IPS DF 4.7 (cell line): ENCODE results near the gene DIP2B.
"Not testable (repeated sequence)": the region's sequence is repeated elsewhere in the genome, so short reads cannot be mapped to it uniquely, and the experiment has no call there.

Source experiments
- DNase-seq: peaks from one replicate; pipeline ENCODE4 v3.0.0-alpha.2; 2013; ENCODE audit warnings: low spot score; ENCODE audit errors: extremely low read depth

DIP2B gene

DNA sequence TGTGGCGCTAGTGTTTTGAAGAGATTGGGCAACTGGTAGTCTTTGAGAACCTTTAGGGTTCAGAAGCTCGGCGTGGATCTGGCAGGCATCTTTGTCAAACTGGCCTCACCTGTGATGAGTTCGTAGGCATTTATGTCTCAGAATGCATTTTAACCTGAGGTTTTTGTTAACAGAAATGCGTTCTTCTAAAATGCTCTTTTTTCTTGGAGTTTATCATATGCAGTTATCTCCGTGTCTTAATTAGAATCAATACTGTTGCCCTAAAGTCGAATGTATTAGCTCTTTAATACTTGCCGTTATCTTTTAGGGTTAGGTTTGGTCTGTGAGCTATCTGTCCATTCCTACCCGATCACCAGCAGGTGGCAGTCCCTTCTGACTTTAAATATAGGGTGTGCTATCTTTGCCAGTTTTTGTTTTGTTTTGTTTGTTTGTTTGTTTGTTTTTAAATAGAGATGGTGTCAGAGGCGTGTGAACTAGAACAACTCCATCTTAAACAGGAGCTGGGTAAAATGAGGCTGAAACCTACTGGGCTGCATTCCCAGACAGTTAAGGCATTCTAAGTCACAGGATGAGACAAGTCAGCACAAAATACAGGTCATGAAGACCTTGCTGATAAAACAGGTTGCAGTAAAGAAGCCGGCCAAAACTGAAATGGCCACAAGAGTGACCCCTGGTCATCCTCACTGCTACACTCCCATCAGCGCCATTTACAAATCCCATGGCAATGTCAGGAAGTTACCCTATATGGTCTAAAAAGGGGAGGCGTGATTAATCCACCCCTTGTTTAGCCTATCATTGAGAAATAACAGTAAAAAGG, 260.5 kb downstream of the DIP2B start:
- DNase-seq, result no peak

- DNase-seq, result no peak
Observed at GRCh38 chr12:50768391-50768790, 263.6 kb downstream of the DIP2B start.

- DNase-seq, result not testable (repeated sequence)
Observed at GRCh38 chr12:50768813-50769212, 264.0 kb downstream of the DIP2B start.

- DNase-seq, result no peak
Observed at GRCh38 chr12:50771409-50771808, 266.6 kb downstream of the DIP2B start.

DNA sequence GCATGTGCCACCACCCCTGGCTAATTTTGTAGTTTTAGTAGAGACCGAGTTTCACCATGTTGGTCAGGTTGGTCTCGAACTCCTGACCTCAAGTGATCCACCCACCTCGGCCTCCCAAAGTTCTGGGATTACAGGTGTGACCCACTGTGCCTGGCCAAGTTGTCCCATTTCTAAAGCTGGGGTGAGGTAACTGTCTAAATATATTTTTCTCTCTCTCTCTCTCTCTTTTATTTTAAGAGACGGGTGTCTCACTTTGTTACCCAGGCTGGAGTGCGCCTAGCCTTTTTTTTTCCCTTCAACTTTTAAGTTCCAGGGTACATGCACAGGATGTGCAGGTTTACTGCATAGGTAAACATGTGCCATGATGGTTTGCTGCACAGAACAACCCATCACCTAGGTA, 267.7 kb downstream of the DIP2B start:
- no peak for DNase-seq

- no peak for DNase-seq
Observed at GRCh38 chr12:50772877-50773276, 268.1 kb downstream of the DIP2B start.

- no peak for DNase-seq
Observed at GRCh38 chr12:50775251-50775650, 270.5 kb downstream of the DIP2B start.

DNA sequence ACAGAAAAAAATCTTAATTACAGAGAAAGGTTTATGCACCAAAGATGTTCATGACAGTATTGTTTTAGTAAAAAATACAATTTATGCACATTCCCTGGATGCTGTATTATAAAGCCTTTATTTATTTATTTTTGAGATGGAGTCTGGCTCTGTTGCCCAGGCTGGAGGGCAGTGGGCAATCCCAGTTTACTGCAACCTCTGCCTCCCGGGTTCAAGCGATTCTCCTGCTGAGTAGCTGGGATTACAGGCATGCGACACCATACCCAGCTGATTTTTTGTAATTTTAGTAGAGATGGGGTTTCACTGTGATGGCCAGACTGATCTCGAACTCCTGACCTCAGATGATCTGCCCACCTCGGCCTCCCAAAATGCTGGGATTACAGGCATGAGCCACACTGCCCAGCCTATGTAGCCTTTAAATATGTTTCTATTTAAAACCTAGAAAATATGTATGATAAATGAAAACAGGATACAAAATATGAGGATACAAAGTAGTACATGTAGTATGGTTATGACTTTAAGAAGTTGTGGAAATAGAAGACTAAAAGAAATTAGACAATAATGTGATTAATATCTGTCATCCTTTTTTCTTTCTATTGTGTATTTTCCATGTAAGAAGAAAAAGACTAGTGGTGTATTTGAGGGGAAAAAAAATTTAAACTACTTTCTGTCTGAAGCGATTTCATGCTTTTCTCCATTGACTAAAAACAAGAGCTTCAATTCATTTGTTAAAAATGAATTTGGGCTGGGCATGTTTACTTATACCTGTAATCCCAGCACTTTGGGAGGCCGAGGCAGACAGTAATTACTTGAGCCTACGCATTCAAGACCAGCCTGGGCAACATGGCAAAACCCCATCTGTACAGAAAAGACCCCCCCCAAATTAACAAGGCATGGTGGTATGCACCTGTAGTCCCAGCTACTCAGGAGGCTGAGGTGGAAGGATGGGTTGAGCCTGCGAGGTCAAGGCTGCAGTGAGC, 272.3 kb downstream of the DIP2B start:
- no peak for DNase-seq

DNA sequence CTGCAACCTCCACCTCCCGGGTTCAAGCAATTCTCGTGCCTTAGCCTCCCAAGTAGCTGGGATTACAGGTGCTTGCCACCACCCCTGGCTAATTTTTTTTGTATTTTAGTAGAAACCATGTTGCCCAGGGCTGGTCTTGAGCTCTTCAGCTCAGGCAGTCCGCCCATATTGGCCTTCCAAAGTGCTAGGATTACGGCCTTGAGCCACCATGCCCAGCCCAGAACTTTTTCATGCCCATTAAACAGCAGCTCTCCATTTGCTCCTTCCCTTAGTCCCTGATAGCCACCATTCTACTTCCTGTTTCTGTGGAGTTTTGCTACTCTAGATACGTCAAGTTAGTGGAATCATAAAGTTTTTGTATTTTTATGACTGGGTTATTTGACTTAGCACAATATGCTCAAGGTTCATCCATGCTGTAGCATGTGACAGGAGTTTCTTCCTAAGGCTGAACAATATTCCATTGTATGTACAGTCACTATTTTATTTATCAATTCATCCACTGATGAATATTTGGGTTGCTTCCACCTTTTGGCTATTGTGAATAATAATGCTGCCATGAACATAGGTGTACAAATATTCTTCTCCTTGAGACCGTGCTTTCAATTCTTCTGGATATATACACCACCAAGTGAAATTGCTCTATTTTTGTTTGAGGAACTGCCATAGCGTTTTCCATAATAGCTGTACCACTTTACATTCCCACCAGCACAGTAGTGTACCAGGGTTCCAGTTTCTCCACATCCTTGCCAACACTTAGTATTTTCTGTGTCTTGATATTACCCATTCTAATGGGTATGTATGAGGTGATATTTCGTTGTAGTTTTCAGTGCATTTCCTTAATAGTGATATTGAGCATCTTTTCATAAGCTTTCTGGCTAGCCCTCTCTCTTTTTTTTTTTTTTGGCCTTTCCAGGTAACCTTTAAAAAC, 274.1 kb downstream of the DIP2B start:
- no peak for DNase-seq

GRCh38 chr12:50780013-50780412, 275.2 kb downstream of the DIP2B start:
- no peak for DNase-seq

DNA sequence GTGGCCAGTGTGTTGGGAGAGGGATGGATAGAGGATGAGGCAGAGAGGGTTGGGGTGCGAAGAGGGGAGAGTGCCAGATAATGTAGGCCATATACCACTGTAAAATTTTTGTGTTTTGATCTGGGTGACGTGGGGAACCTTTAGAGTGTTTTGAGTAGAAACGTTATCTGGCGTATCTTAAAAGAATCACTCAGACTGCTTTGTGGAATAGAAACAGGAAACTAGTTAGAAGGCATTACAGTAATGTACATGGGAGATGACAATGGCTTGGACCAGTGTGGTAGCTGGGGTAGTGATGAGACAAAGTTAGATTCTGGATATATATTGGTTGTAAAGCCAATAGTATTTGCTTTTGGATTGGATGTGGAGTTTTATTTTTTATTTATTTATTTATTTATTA, 279.7 kb downstream of the DIP2B start:
- DNase-seq, result no peak

- DNase-seq, result no peak
Observed at GRCh38 chr12:50785406-50786001, 280.7 kb downstream of the DIP2B start.

GRCh38 chr12:50786498-50787231, 281.9 kb downstream of the DIP2B start:
- no peak for DNase-seq

GRCh38 chr12:50787618-50788017, 282.8 kb downstream of the DIP2B start:
- no peak for DNase-seq

DNA sequence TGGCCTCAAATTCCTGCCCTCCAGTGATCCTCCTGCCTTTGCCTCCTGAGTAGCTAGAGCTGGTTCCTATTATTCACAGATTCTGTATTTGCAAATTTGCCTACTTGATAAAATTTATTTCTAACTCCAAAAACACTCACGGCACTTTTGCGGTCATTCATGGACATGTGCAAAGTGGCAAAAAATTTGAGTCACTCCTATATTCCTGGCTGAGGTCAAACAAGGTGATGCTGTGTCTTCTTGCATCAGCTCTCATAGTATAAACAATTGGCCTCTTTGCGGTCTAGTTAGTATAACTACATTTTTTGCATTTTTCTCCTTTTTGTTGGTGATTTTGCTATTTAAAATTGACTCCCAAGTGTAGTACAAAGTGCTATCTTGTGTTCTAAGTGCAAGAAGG, 283.8 kb downstream of the DIP2B start:
- no peak for DNase-seq

- DNase-seq, result no peak
Observed at GRCh38 chr12:50790081-50790480, 285.3 kb downstream of the DIP2B start.
